Chondrocyte (in vitro differentiated cells): ENCODE results near the gene SRRT. TPM values are rescaled to one million over a fixed set of nuclear protein-coding genes. Genes with fewer than 3 reads are reported as not detected.
"Not testable (repeated sequence)": the region's sequence is repeated elsewhere in the genome, so short reads cannot be mapped to it uniquely, and the experiment has no call there.

Experiments
- DNase-seq: peaks from one replicate; pipeline ENCODE4 v3.0.0; 2021; ENCODE audit warnings: mixed read lengths, low spot score
- H3K27ac Mint-ChIP-seq: one replicate; pipeline ENCODE4 v1.8.0; 2021; ENCODE audit warnings: mild to moderate bottlenecking, moderate library complexity, mixed read lengths; ENCODE audit not compliant: unreplicated experiment
- H3K27me3 Mint-ChIP-seq: 2 replicates; pipeline ENCODE4 v1.8.0; 2021; ENCODE audit warnings: low read depth, mixed read lengths
- H3K36me3 Mint-ChIP-seq: 2 replicates; pipeline ENCODE4 v1.8.0; 2021; ENCODE audit warnings: low read depth, mixed read lengths
- H3K4me1 Mint-ChIP-seq: 2 replicates; pipeline ENCODE4 v1.8.0; 2021; ENCODE audit warnings: low read depth, mild to moderate bottlenecking, mixed read lengths
- H3K4me3 Mint-ChIP-seq: one replicate; pipeline ENCODE4 v1.8.0; 2021; ENCODE audit warnings: mild to moderate bottlenecking, moderate library complexity, mixed read lengths; ENCODE audit not compliant: unreplicated experiment
- H3K9me3 Mint-ChIP-seq: 2 replicates; pipeline ENCODE4 v1.8.0; 2021; ENCODE audit warnings: low read depth, mixed read lengths
- microRNA-seq: library from miRNA; unstranded; fragments of <30 nt; microRNA quantifications from one replicate; pipeline ENCODE4 v1.2.0, GENCODE V29; 2020; ENCODE audit warnings: borderline number of aligned reads
- total RNA-seq: library from RNA; stranded (reverse); gene quantifications from 3 replicates; pipeline ENCODE4 v1.2.1, GENCODE V29; 2021
- TF ChIP-seq, protein P1 (sequence below): fragments of 200-600 bp; sonication (generic); IDR thresholded peaks from 2 replicates; pipeline ENCODE4 v1.5.0; 2021; ENCODE audit warnings: antibody characterized with exemption, mild to moderate bottlenecking, moderate library complexity

The SRRT gene
- total RNA-seq, 1 donor from 2014 or later, result 105 TPM

DNA sequence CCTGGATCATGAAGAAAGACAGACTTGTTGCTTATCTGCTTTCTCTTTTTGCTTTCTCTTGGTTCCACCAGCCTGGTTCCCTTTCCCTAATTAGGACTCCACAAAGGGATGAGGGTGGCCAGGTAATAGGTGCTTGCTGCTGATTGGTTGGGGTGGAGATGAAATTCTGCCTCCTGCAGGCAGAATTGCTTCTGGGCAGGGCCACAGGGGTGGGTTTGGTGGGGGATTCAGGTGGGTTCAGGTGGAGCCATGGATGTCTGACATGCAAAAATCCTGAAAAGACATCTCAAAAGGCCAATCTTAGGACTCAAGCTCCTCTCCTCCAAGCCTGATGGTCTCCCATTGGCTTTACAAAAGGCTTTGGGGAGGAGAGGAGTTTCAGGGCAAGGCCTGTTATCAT is 46.1 kb downstream of the SRRT start:
- Mint-ChIP-seq H3K4me3 (no peak overlapping the region), H3K27me3 (peaks cover 37% of the 10 kb centered on the region), H3K4me1 (no peaks in the 10 kb centered on the region), H3K36me3 (no peaks in the 10 kb centered on the region), H3K9me3 (no peaks in the 10 kb centered on the region), H3K27ac (no peak overlapping the region)
- TF ChIP-seq, protein P1, sequence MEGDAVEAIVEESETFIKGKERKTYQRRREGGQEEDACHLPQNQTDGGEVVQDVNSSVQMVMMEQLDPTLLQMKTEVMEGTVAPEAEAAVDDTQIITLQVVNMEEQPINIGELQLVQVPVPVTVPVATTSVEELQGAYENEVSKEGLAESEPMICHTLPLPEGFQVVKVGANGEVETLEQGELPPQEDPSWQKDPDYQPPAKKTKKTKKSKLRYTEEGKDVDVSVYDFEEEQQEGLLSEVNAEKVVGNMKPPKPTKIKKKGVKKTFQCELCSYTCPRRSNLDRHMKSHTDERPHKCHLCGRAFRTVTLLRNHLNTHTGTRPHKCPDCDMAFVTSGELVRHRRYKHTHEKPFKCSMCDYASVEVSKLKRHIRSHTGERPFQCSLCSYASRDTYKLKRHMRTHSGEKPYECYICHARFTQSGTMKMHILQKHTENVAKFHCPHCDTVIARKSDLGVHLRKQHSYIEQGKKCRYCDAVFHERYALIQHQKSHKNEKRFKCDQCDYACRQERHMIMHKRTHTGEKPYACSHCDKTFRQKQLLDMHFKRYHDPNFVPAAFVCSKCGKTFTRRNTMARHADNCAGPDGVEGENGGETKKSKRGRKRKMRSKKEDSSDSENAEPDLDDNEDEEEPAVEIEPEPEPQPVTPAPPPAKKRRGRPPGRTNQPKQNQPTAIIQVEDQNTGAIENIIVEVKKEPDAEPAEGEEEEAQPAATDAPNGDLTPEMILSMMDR, result no peak
- no peak for DNase-seq

DNA sequence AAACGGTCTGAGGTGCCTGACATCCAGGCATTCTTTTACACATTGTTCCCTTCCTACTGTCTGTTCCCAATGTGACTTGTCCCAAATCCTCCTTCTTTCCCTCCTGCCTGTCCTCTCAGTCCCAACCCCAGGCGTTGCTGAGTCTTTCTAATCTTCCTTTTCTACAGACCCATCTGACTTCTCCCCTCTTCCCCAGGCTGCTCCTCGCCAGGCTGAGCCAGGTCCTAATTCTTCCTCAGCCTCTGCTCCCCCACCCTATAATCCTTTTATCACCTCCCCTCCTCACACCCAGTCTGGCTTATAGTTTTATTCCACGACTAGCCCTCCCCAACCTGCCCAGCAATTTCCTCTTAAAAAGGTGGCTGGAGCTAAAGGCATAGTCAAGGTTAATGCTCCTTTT is 48.7 kb downstream of the SRRT start:
- H3K4me3 Mint-ChIP-seq, H3K4me1 Mint-ChIP-seq, H3K36me3 Mint-ChIP-seq, H3K9me3 Mint-ChIP-seq, DNase-seq, H3K27ac Mint-ChIP-seq: not testable (repeated sequence)
- peaks cover 35% of the 10 kb centered on the region for H3K27me3 Mint-ChIP-seq

DNA sequence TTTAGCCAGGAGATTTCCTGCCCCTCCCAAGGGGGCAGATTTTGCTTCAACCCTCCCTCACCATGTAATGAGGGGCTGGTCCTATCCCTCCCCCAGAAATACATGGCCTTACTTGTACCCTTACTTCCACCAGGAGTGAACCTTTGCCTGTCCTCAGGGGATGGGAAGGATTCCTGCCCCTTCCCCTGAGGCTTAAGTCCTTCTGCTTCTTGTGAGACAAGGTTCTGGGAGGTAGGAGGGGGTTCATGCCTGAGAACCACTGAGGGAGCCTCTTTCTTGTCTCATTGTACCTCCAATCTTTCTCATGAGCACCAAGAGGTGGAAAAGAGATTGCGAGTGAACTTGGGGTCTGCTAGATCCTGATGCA is 54.9 kb downstream of the SRRT start:
- Mint-ChIP-seq H3K36me3 (peaks cover 3% of the 10 kb centered on the region), H3K4me1 (no peaks in the 10 kb centered on the region), H3K27me3 (peaks cover 5% of the 10 kb centered on the region), H3K9me3 (peaks cover 5% of the 10 kb centered on the region), H3K27ac (no peak overlapping the region), H3K4me3 (no peak overlapping the region)
- TF ChIP-seq, protein P1, result no peak
- no peak for DNase-seq

DNA sequence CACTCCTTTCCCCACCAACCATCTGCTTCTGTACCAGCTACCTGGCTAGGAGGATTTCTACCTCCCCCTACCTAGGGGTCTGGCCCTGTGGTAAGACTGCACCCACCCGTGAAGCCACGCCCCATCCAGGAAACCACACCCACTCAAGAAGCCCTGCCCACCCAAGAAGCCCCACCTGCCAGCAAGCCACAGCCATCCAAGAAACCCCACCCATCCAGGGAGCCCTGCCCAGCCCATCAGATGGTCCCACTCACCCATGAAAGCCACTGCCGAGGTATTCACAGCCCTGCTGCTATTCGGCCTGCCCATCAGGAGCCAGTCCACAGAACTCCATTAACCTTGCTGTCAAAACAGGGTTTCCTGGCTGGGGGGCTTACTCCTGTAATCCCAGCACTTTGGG is 58.8 kb downstream of the SRRT start:
- H3K27me3 Mint-ChIP-seq, result peaks cover 6% of the 10 kb centered on the region
- no peak for DNase-seq
- peaks cover 5% of the 10 kb centered on the region for H3K9me3 Mint-ChIP-seq
- H3K27ac Mint-ChIP-seq, result no peak overlapping the region
- TF ChIP-seq, protein P1, result no peak
- H3K4me3 Mint-ChIP-seq, result no peak overlapping the region
- peaks cover 3% of the 10 kb centered on the region for H3K36me3 Mint-ChIP-seq
- no peaks in the 10 kb centered on the region for H3K4me1 Mint-ChIP-seq

DNA sequence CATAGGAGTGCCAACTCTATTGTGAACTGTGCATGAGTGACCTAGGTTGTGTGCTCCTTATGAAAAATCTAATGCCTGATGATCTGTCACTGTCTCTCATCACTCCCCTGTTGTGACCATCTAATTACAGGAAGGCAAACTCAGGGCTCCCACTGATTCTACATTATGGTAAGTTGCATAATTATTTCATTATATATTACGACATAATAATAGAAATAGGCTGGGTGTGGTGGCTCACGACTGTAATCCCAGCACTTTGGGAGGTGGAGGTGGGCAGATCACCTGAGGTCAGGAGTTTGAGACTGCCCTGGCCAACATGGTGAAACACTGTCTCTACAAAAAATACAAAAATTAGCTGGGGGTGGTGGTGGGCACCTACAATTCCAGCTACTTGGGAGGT is 60.5 kb downstream of the SRRT start:
- H3K9me3 Mint-ChIP-seq, result peaks cover 12% of the 10 kb centered on the region
- not testable (repeated sequence) for H3K27me3 Mint-ChIP-seq, H3K36me3 Mint-ChIP-seq, H3K27ac Mint-ChIP-seq, DNase-seq, H3K4me3 Mint-ChIP-seq, H3K4me1 Mint-ChIP-seq

DNA sequence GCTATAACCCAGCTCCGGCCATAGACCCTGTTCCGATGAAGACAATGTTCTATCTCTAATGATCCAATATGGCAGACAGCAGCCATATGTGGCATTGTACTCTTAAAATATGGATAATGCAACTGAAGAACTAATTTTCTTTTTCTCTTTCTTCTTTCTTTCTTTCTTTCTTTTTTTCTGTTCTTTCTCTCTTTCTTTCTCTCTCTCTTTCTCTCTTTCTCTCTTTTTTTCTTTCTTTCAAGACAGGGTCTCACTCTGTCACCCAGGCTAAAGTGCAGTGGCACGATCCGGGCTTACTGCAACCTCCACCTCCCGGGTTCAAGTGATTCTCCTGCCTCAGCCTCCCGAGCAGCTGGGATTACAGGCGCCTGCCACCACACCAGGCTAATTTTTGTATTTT is 61.3 kb downstream of the SRRT start:
- not testable (repeated sequence) for H3K4me1 Mint-ChIP-seq, H3K27me3 Mint-ChIP-seq, DNase-seq, H3K27ac Mint-ChIP-seq, H3K36me3 Mint-ChIP-seq, H3K4me3 Mint-ChIP-seq
- peaks cover 12% of the 10 kb centered on the region for H3K9me3 Mint-ChIP-seq

Small RNAs within 50 kb of the gene (microRNA-seq; reads per million reads assigned to microRNA genes)
- gene MIR6875, result 1.7 reads per million

Other genes starting within 250 kb of the SRRT start
- gene TFR2, start 233.6 kb upstream of the SRRT start, total RNA-seq, result 0.87 to 2.1 TPM (median 1.8 TPM) in 3 replicates
- gene ACTL6B, start 218.7 kb upstream of the SRRT start, total RNA-seq, result not detected in 3 replicates
- gene GNB2, start 201.4 kb upstream of the SRRT start, total RNA-seq, result 191 to 204 TPM (median 202 TPM) in 3 replicates
- 29.2 to 32.8 TPM (median 31.7 TPM) in 3 replicates for gene GIGYF1, start 180.9 kb upstream of the SRRT start, total RNA-seq
- 24.2 to 31.8 TPM (median 25.5 TPM) in 3 replicates for gene POP7, start 169.0 kb upstream of the SRRT start, total RNA-seq
- not detected in 3 replicates for gene EPO, start 154.6 kb upstream of the SRRT start, total RNA-seq
- gene ZAN, start 141.5 kb upstream of the SRRT start, total RNA-seq, result not detected in 3 replicates
- gene EPHB4, start 47.6 kb upstream of the SRRT start, total RNA-seq, result 56.6 to 60.7 TPM (median 59.5 TPM) in 3 replicates
- gene SLC12A9, start 22.4 kb upstream of the SRRT start, total RNA-seq, result 23.5 to 26.6 TPM (median 26.0 TPM) in 3 replicates
- 91.6 to 104 TPM (median 98.4 TPM) in 3 replicates for gene TRIP6, start 7.7 kb upstream of the SRRT start, total RNA-seq
- 4.1 to 5.0 TPM (median 4.3 TPM) in 3 replicates for gene UFSP1, start 14.6 kb downstream of the SRRT start, total RNA-seq
- 1.4 to 2.9 TPM (median 2.6 TPM) in 3 replicates for gene ACHE, start 20.8 kb downstream of the SRRT start, total RNA-seq
- not detected in 3 replicates for gene MUC3A, start 74.4 kb downstream of the SRRT start, total RNA-seq
- gene MUC12, start 94.5 kb downstream of the SRRT start, total RNA-seq, result not detected in 3 replicates
- gene MUC17, start 145.0 kb downstream of the SRRT start, total RNA-seq, result not detected in 3 replicates
- 26.1 to 35.7 TPM (median 30.4 TPM) in 3 replicates for gene TRIM56, start 210.4 kb downstream of the SRRT start, total RNA-seq